K562 (cell line): Measurements from ENCODE around the gene FNBP1.

Experiments used
- EP300 ChIP-seq: IDR thresholded peaks from 2 replicates; pipeline ENCODE4 v1.6.1; 2012; ENCODE audit warnings: low read length, improper control_type of control experiment
- RCOR1 ChIP-seq, 2 experiments: IDR thresholded peaks; 2 replicates each; pipeline ENCODE4 v1.6.1; 2012; ENCODE audit warnings: low read depth in 2 of 2, low read length in 2 of 2, borderline replicate concordance in 1 of 2, improper control_type of control experiment in 1 of 2

DNA sequence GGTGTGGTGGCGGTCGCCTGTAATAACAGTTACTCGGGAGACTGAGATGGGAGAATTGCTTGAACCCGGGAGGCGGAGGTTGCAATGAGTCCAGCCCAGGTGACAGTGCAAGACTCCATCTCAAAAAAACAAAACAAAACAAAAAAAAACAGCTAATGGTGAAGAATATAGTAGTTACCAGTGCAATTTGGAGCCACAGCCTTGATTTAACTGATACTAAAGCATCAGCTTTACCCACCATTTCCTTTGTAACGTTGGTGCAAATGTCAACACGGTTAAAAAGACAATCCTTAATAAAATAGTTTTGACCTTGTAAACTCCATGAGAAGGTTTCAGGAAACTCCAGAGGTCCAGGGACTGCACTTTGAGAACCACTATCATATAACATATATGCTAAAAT, 41.8 kb downstream of the FNBP1 start:
- no peak for TF ChIP-seq EP300
- TF ChIP-seq RCOR1 (IDR thresholded peaks at IDR 0.05; ENCODE audit: borderline replicate concordance in 1 of 2, low read depth in 2 of 2, low read length in 2 of 2), result no peak
